Neural progenitor cell (in vitro differentiated cells): Measurements from ENCODE around the gene EPHB1. TPM values are rescaled to one million over a fixed set of nuclear protein-coding genes. Genes with fewer than 3 reads are reported as not detected.

Experiments
- DNase-seq: peaks from one replicate; pipeline ENCODE4 v3.0.0-alpha.2; 2016; ENCODE audit warnings: low spot score
- H2AFZ ChIP-seq: fragments of 200-600 bp; sonication (generic); replicated peaks from 2 replicates; pipeline ENCODE4 v1.6.1; 2016; ENCODE audit warnings: antibody characterized with exemption
- H3F3A ChIP-seq: fragments of 200-600 bp; sonication (generic); 2 replicates; pipeline ENCODE4 v1.6.1; 2016; ENCODE audit warnings: antibody characterized with exemption, low read depth
- H3K27ac ChIP-seq: fragments of 200-600 bp; sonication (generic); 2 replicates; pipeline ENCODE4 v1.5.1; 2016; ENCODE audit warnings: mild to moderate bottlenecking
- H3K27me3 ChIP-seq: fragments of 200-600 bp; sonication (generic); 2 replicates; pipeline ENCODE4 v1.6.1; 2016; ENCODE audit warnings: mild to moderate bottlenecking, moderate library complexity
- H3K36me3 ChIP-seq: fragments of 200-600 bp; sonication (generic); 2 replicates; pipeline ENCODE4 v1.5.1; 2016
- H3K4me1 ChIP-seq: fragments of 200-600 bp; sonication (generic); 2 replicates; pipeline ENCODE4 v1.6.1; 2016; ENCODE audit warnings: mixed run types
- H3K4me2 ChIP-seq: fragments of 200-600 bp; sonication (generic); 2 replicates; pipeline ENCODE4 v1.6.1; 2016
- H3K4me3 ChIP-seq: fragments of 200-600 bp; sonication (generic); 2 replicates; pipeline ENCODE4 v1.5.1; 2016
- H3K79me2 ChIP-seq: fragments of 200-600 bp; sonication (generic); 2 replicates; pipeline ENCODE4 v1.6.1; 2016; ENCODE audit warnings: low read depth
- H3K9ac ChIP-seq: fragments of 200-600 bp; sonication (generic); 2 replicates; pipeline ENCODE4 v1.6.1; 2016
- H3K9me3 ChIP-seq: fragments of 200-600 bp; sonication (generic); 2 replicates; pipeline ENCODE4 v1.5.1; 2016; ENCODE audit warnings: low read depth
- H4K20me1 ChIP-seq: fragments of 200-600 bp; sonication (generic); 2 replicates; pipeline ENCODE4 v1.6.1; 2016; ENCODE audit warnings: low read depth
- H3K27ac Mint-ChIP-seq: 3 replicates; pipeline ENCODE4 v1.8.0; 2021; ENCODE audit warnings: mixed read lengths
- H3K27me3 Mint-ChIP-seq: 2 replicates; pipeline ENCODE4 v1.8.0; 2022; ENCODE audit warnings: low read depth, mild to moderate bottlenecking, inconsistent platforms, moderate library complexity, mixed read lengths; ENCODE audit not compliant: insufficient read depth
- H3K36me3 Mint-ChIP-seq: 3 replicates; pipeline ENCODE4 v1.8.0; 2021; ENCODE audit warnings: mixed read lengths
- H3K4me1 Mint-ChIP-seq: 3 replicates; pipeline ENCODE4 v1.8.0; 2021; ENCODE audit warnings: mixed read lengths
- H3K4me3 Mint-ChIP-seq: 3 replicates; pipeline ENCODE4 v1.8.0; 2021; ENCODE audit warnings: mild to moderate bottlenecking, moderate library complexity, mixed read lengths
- H3K9me3 Mint-ChIP-seq: 3 replicates; pipeline ENCODE4 v1.8.0; 2020; ENCODE audit warnings: mixed read lengths
- CTCF ChIP-seq: fragments of 200-600 bp; sonication (generic); IDR thresholded peaks from 2 replicates; pipeline ENCODE4 v1.5.1; 2017; ENCODE audit warnings: antibody characterized with exemption, mild to moderate bottlenecking
- EZH2 ChIP-seq: fragments of 200-600 bp; sonication (generic); IDR thresholded peaks from 2 replicates; pipeline ENCODE4 v1.6.1; 2017; ENCODE audit warnings: antibody characterized with exemption, mild to moderate bottlenecking, moderate library complexity
- EZH2phosphoT487 ChIP-seq: fragments of 200-600 bp; sonication (generic); IDR thresholded peaks from 2 replicates; pipeline ENCODE4 v1.6.1; 2017; ENCODE audit warnings: antibody characterized with exemption
- total RNA-seq: library from RNA; depleted of rRNA; stranded (reverse); fragments of >200 nt; gene quantifications from 2 replicates; pipeline ENCODE4 v1.2.3, GENCODE V29; 2015; ENCODE audit warnings: low replicate concordance

EPHB1 gene
- total RNA-seq, 1 donor from 2014 or later: 9.1 TPM

- no peak overlapping the region for H3K4me3 Mint-ChIP-seq
- no peaks in the 10 kb centered on the region for H3K9me3 ChIP-seq
- peaks cover 17% of the 10 kb centered on the region for H3K4me1 Mint-ChIP-seq
- no peak overlapping the region for H3K27ac ChIP-seq
- no peak for DNase-seq
- H3K4me3 ChIP-seq: no peak overlapping the region
- H3K9me3 Mint-ChIP-seq: no peaks in the 10 kb centered on the region
- H3K4me2 ChIP-seq: no peak overlapping the region
- H3K79me2 ChIP-seq: no peaks in the 10 kb centered on the region
- no peaks in the 10 kb centered on the region for H3K27me3 ChIP-seq
- H2AFZ ChIP-seq: no peak overlapping the region
- no peaks in the 10 kb centered on the region for H3K36me3 ChIP-seq
- H3F3A ChIP-seq: no peaks in the 10 kb centered on the region
- H3K27ac Mint-ChIP-seq: no peak overlapping the region
- H3K36me3 Mint-ChIP-seq: no peaks in the 10 kb centered on the region
- peaks cover 15% of the 10 kb centered on the region for H3K4me1 ChIP-seq
- peaks cover 3% of the 10 kb centered on the region for H3K27me3 Mint-ChIP-seq
- H3K9ac ChIP-seq: no peak overlapping the region
- TF ChIP-seq CTCF (no peak), EZH2phosphoT487 (no peak), EZH2 (no peak)
- peaks cover 6% of the 10 kb centered on the region for H4K20me1 ChIP-seq
Measured at GRCh38 chr3:134910026-134910425, 115.0 kb downstream of the EPHB1 start.

DNA sequence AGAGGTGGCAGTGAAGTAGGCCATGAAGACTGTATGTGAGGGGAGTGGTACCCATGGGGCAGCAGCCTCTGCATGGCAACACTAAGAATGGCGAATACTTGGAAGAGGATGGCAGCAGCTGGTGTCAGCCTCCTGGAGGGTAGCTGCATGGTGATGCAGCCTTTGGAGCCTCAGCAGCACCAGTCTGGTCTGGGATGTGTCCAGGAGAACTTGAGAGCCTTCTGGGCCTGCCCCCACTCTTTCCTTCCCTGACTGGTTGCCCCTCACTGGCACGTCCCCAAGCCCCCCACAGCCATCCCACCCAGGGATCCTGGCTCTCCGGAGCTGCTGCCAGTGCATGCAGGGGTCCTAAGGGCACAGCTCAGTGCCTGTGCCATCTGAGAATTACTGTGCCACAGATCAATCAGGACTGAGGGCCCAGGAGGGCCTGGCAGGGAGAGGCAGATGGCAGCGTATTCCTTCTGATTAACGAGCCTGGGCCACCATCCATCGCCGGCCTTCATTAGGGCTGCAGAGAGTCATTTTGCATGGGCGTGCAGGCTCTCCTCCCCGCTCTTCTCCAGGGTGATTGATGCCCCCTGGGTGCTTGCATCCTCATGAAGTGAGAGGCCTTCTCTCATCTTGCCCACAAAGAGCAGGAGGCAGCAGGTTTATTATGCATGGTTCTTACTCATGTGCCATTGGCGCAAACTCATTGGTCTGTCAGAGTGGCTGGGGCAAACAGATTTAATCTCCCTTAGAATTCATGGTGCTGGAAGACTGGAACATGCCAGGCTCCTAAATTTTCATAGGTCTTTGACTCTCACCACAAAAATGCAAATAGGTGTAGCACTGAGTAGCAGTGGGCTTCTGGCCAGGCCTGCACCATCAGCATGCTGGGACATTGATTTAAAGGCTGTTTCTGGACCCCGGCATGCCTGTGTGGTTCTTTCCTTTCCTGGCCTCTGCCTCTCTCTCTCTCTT, 116.8 kb downstream of the EPHB1 start:
- Mint-ChIP-seq H3K9me3 (no peaks in the 10 kb centered on the region), H3K4me1 (peaks cover 8% of the 10 kb centered on the region), H3K4me3 (no peak overlapping the region), H3K27me3 (peaks cover 3% of the 10 kb centered on the region), H3K36me3 (no peaks in the 10 kb centered on the region), H3K27ac (no peak overlapping the region)
- Histone ChIP-seq H3K36me3 (no peaks in the 10 kb centered on the region), H2AFZ (no peak overlapping the region), H3K27ac (no peak overlapping the region), H3K4me1 (peaks cover 9% of the 10 kb centered on the region), H3F3A (no peaks in the 10 kb centered on the region), H3K4me2 (no peak overlapping the region), H3K79me2 (no peaks in the 10 kb centered on the region), H3K9me3 (no peaks in the 10 kb centered on the region), H3K27me3 (no peaks in the 10 kb centered on the region), H3K9ac (no peak overlapping the region), H4K20me1 (no peaks in the 10 kb centered on the region), H3K4me3 (no peak overlapping the region)
- DNase-seq: no peak
- TF ChIP-seq EZH2 (no peak), CTCF (no peak), EZH2phosphoT487 (no peak)

DNA sequence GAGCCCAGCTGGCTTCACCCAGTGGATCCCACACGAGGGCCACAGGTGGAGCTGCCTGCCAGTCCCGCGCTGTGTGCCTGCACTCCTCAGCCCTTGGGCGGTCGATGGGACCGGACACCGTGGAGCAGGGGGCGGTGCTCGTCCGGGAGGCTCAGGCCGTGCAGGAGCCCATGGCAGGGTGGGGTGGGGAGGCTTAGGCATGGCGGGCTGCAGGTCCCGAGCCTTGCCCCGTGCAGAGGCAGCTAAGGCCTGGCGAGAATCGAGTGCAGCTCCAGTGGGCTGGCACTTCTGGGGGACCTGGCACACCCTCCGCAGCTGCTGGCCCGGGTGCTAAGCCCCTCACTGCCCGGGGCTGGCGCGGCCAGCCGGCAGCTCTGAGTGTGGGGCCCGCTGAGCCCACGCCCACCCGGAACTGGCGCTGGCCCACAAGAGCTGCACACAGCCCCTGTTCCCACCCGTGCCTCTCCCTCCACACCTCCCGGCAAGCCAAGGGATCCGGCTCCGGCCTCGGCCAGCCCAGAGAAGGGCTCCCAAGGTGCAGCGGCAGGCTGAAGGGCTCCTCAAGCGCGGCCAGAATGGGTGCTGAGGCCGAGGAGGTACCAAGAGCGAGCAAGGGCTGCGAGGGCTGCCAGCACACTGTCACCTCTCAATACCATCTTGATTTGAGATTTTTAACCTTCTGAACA, 121.4 kb downstream of the EPHB1 start:
- Mint-ChIP-seq H3K9me3 (no peaks in the 10 kb centered on the region), H3K27me3 (no peaks in the 10 kb centered on the region)

More for the DNA sequence above, 121.4 kb downstream of the EPHB1 start:
- Histone ChIP-seq H4K20me1 (no peaks in the 10 kb centered on the region), H3K27me3 (no peaks in the 10 kb centered on the region), H3F3A (no peaks in the 10 kb centered on the region), H3K36me3 (no peaks in the 10 kb centered on the region), H3K9me3 (no peaks in the 10 kb centered on the region), H2AFZ (no peak overlapping the region), H3K9ac (no peak overlapping the region), H3K4me1 (no peaks in the 10 kb centered on the region), H3K27ac (no peak overlapping the region), H3K4me3 (no peak overlapping the region), H3K79me2 (no peaks in the 10 kb centered on the region), H3K4me2 (no peak overlapping the region)
- DNase-seq: no peak
- H3K27ac Mint-ChIP-seq: no peak overlapping the region
- H3K4me3 Mint-ChIP-seq: no peak overlapping the region
- TF ChIP-seq EZH2 (no peak), CTCF (no peak), EZH2phosphoT487 (no peak)
- no peaks in the 10 kb centered on the region for H3K36me3 Mint-ChIP-seq
- peaks cover 6% of the 10 kb centered on the region for H3K4me1 Mint-ChIP-seq
